Measurements from ENCODE around the gene DNAJB2.

DNAJB2 gene

DNA sequence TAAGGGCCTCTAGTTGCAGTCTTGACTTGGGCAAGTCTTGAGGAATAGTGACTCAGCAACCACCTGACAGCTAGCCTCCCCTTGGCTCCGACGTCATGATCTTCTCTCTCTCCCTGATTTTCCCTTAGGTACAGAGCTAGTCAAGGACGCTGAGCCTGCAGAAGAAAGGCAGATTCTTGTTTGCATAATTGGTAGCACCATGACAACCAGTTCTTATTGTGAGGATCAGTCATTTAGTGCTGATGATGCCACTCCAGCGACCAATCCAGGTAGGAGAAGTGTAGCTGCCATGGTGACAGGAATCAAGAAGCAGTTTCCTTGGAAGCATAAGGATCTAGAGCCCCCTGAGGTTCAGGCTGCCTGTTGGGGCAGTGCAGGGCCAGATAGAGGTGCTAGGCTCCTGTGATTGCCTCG, 56.2 kb downstream of the DNAJB2 start:
- no peak for FAIRE-seq

More for the DNA sequence above, 56.2 kb downstream of the DNAJB2 start:
- TF ChIP-seq POLR2AphosphoS5 (IDR thresholded peaks at IDR 0.05; ENCODE audit: low read depth, low read length) (no peak), POLR2A (IDR thresholded peaks at IDR 0.05; ENCODE audit: low read depth, low read length) (no peak), TAF1 (IDR thresholded peaks at IDR 0.05; ENCODE audit: borderline replicate concordance, low read depth, low read length) (no peak)
- no peak for DNase-seq (ENCODE audit: insufficient read length)
